ENCODE measurements around the gene LEFTY1.

Gene LEFTY1

DNA sequence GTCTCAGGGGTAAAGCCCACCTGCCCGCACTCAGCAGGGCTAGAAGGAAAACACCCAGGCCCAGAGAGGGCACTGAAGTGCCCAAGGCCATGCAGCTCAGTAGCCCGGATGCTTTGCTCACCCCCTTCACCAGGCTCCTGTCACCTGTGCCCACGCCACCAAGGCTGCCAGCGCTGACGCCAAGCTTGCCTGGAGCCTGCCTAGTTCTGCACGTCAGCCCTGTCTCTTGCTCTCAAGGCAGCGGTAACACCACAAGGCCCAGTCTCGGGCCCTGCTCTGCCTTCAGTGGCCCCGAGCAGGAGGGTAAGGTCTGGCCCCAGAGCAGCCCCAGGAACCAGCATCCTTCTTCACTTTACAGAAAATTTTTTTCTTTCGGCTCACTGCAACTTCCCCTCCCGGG lies 14.5 kb downstream of the LEFTY1 start:
- DNase-seq (ENCODE audit: low read depth in 2 of 3, low spot score in 1 of 3): no peak

DNA sequence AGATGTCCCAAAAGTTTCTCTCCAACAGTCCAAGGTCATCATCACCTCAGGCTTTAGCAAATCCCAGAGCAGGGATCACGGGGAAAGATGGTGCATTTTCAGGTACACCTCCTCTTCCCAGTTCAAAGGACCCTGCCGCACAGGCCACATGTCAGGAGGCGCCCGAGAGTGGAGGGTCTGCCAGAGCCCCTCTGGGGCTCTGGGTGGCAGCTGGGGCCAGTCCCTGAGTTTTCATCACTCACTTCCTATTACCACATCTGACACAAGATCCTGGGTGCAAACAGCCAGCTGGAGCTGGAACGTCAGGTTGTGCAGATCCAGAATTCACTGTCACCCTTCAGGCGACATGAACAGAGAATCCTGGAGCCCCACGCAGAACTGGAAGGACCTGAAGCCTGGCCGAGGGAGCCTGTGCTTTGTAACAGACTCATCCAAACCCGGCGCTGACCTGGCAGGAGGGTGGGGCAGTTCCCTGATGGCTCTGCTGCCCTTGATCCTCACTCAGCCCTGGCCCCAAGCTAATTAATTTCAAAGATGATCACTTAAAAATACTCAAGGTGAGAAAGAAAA lies 15.6 kb downstream of the LEFTY1 start:
- DNase-seq (ENCODE audit: low read depth in 2 of 3, low spot score in 1 of 3): no peak

DNA sequence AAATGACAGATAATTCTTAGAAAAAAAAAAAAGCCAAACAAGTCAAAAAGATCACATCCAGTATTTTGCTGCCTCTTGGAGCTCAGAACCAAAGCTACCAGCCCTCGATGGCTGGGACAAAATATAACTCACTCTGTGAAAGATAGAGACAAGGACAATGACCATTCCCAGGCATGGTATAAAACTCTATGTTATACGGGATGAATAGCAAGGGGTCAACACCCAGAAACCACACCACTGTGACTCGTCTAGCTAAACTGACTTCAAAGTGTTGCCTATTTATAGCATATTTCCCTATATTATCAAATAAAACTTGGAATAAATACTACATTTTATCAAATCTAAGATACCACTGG lies 16.9 kb downstream of the LEFTY1 start:
- DNase-seq (ENCODE audit: low read depth in 2 of 3, low spot score in 1 of 3): no peak

DNA sequence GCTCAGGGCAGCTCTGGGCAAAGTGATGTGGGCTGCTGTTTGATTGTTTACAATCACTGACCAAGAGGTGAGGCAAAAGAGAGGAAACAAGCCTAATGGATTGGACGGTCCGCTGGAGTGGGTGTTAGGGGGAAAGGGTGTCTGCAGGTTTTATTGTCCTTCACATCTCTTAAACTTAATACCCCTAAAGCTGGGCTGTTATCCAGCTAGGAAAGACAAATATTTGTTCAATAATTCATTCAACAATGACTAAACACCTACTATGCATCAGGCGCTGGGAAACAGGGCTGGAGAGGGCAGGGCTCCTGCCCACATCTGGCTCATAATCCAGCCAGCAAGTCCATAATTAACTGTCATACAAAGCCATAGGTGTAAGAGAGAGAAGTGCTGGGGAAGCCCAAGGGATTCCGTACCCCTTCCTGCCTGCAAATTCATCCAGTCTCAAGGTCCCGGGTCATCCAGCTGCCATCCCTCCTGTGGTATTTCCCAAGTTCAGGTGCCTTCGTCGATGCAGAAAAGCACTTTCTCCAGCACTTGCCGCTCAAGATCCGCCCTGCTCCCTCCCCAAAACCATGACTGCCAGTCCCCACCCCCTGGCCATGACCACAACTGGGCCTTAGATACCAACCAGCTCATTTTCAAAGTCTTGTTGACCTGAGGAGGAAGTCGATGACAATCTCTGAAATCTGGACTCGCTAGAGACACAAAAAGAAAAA lies 17.4 kb downstream of the LEFTY1 start:
- no peak for DNase-seq (ENCODE audit: low read depth in 2 of 3, low spot score in 1 of 3)

DNA sequence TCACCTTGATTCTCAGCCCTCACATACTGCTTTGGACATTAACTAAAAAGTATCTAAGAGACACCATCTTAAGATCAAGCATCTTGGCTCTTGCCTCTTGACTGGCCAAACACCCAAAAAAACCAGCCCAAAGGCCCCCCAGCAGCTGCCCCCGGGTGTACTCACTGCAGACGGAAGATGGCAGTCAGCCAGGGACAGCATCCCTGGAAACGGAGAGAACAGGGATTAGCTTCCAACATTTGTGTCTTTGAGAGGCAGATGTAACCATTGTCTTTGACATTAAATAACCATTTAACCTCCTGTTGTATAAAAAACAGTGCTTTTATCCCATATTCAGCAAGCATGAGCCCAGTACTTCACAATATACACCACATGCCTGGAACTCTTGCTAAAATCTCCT lies 18.0 kb downstream of the LEFTY1 start:
- DNase-seq (ENCODE audit: low read depth in 2 of 3, low spot score in 1 of 3): no peak

DNA sequence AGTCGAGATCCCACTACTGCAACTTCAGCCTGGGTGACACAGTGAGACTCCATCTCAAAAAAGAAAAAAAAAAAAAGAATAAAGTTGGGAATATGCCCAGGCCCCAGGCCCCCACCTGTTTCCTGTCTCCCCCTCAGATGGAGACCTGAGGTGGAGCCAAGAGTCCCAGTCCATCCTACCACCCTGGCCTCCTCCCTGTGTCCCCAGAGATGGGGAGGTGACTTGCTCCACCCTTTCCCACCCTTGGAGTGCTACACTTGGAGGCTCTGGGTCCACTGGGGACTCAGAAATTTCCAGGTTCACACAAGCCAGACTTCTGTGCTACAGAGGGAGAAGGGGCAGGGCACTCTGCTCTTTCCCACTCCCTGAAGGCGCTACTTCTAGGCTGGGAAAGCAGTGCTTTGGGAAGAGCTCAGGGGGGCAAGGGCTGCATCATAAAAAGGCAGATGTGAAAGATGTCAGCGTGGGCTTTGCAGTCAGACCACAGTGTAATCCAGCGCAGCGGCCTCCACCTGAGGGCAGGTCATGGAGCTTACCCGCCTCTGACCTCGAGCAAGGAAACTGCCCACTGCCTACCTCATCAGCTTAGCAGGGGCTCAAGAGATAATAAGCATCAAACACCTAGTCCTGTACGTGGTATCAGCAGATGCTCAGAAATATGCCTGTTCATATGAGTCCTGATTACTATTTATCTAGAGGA lies 20.2 kb downstream of the LEFTY1 start:
- DNase-seq (ENCODE audit: low read depth in 2 of 3, low spot score in 1 of 3): no peak

DNA sequence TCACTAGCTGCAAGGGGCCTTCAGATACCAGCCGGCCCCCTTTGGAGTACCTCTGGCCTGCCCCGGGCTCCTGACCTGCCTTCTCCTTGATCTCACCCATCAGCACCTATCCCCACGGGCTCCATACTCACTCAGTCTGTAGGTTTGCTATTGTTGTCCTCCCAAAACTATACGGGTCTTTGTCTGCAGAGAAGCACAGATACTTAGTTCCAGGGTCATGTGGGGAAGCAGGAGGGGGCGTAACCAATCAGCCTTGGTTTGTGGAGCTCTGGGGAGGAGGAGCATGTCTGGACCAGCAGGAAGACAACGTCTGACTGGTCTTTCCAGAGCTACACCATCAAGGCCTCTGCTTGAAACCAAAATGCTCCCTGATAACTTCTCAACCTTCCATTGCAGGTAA lies 22.0 kb downstream of the LEFTY1 start:
- DNase-seq (ENCODE audit: low read depth in 2 of 3, low spot score in 1 of 3): no peak

DNA sequence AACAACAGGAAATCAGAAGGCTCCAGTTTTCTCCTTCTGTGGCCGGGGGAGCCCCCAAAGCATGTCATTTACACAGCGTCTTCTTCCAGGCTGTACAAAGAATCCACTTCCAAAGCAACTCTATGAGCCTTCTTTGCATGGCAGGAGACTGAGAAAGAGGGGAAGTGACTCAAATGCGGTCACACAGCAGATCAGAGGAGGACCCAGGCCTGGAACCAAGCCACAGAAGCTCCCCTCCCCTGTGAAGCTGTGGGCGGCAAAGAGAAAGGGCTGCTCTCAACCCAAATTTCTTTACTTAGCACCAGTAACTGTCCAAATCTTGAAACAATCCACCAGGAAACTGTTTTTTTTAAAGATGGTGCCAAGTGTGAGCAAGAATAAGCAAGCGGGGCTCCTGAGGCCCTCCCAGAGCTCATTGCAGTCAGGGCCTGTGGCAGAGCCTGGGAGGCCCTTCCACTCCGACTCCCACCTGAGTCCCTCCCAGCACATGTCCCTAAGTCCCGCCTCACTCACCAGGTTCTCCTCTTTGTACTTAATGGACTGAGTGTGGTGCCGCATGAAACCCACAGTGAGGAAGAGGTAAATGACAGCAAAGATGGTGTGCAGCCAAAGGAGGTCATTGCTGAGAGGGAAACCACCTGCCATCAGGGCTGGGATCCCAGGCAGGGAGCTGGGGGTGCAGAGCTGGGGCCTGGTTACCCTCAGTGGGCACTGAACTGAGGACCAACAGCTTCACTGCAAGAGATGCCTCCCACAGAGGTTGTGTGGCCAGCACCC lies 22.7 kb downstream of the LEFTY1 start:
- peak; percentile 58 to 67 (median 63) for DNase-seq (ENCODE audit: low read depth in 2 of 3, low spot score in 1 of 3)

- DNase-seq (ENCODE audit: low read depth in 2 of 3, low spot score in 1 of 3): no peak
These were observed 23.4 kb downstream of the LEFTY1 start for GRCh38 chr1:225865514-225865913.

GRCh38 chr1:225863167-225863566 lies 25.8 kb downstream of the LEFTY1 start:
- DNase-seq (ENCODE audit: low read depth in 2 of 3, low spot score in 1 of 3): no peak

DNA sequence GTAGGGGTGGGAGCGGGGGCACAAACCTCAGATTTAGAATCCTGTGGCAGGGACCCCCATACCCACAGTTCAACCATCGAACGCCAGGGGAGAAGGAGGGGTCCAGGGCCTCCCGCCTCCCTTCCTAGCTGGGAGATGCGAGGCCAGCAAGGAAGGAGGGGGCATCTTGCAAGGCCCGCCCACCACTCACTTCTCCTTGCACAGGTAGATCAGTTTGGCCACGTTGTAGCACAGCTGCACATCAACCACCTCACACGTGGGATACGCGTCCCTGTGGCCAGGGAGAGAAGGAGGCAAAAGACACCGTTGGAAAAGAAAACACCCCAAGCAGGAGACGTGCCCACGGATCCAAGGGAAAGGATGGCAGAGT lies 26.4 kb downstream of the LEFTY1 start:
- no peak for DNase-seq (ENCODE audit: low read depth in 2 of 3, low spot score in 1 of 3)

- DNase-seq (ENCODE audit: low read depth in 2 of 3, low spot score in 1 of 3): no peak
These were observed 26.9 kb downstream of the LEFTY1 start for GRCh38 chr1:225861834-225862580.

DNA sequence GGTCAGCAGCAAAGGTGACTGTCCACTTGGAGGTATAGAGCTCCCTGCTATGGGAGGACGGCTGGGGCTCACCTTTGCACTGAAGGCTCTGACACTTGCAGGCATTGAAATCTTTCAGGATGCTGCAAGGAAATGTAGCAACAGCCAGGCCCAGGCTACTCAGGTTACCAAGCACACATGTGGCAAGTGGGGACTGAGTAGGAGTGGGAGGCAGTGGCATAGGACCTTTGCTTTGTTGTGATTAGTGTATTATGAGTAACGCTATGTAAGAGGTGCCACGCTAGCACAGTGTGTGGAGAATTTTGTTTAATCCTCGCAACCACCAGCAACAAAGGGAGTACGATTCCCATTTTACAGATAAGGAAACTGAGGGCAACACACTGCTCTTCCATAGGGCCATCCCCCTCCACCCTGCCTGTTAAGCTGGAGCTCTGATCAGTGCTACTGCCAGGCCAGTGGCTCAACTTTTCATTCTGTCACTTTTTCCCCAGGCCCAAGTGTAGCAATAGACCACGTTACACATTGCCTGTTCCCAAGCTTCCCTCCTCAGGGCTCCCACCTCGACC lies 28.0 kb downstream of the LEFTY1 start:
- no peak for DNase-seq (ENCODE audit: low read depth in 2 of 3, low spot score in 1 of 3)

GRCh38 chr1:225860107-225860506 lies 28.8 kb downstream of the LEFTY1 start:
- DNase-seq (ENCODE audit: low read depth in 2 of 3, low spot score in 1 of 3): no peak

- DNase-seq (ENCODE audit: low read depth in 2 of 3, low spot score in 1 of 3): no peak
These were observed 29.8 kb downstream of the LEFTY1 start for GRCh38 chr1:225859151-225859550.

DNA sequence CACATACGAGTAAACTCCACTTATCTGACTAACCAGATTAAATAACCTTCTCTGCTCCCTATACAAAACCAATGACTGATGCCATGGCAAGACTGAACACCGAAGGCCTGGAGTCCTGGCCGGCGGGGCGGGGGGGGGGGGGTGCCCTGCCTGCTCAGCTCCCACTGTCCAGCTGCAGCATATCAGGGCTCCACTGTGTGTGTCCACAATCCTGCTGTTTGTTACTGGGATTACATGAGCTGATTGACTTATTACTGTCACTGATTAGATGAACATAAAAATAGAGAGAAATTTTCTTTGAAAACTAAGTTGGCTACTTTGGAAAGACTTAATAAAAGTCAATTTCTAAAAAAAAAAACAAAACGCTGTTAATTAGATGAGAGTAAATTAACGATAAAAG lies 31.7 kb downstream of the LEFTY1 start:
- DNase-seq (ENCODE audit: low read depth in 2 of 3, low spot score in 1 of 3): no peak

- DNase-seq (ENCODE audit: low read depth in 2 of 3, low spot score in 1 of 3): no peak
These were observed 33.2 kb downstream of the LEFTY1 start for GRCh38 chr1:225855503-225856300.

DNA sequence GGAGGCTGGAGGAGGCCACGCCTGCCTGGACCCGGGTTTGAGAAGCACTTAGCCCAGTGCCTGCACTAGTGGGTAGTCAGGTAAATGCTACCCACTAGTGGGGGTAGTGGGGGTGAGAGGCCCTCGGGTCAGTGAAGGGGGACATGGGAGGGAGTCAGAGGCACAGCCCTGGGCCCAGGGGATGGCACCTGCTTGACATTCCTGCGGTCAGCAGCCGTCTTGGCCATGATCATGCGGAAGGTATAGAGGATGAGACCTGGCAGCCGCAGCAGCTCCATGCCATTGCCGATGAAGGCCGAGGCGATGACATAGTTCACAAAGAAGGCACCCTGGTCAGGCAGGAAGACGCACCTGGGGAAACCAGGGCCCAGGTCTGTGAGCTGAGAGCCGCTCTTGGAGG lies 35.5 kb downstream of the LEFTY1 start:
- no peak for DNase-seq (ENCODE audit: low read depth in 2 of 3, low spot score in 1 of 3)

GRCh38 chr1:225852413-225853124 lies 36.4 kb downstream of the LEFTY1 start:
- DNase-seq (ENCODE audit: low read depth in 2 of 3, low spot score in 1 of 3): no peak
